PC-9 (cell line): ENCODE data around the gene CMSS1.

Experiments used
- EZH2 ChIP-seq: fragments of 200-600 bp; sonication (generic); IDR thresholded peaks from 2 replicates; pipeline ENCODE4 v1.8.0; 2017; ENCODE audit warnings: antibody characterized with exemption, low read depth
- TF ChIP-seq, protein P1 (sequence below): fragments of 200-600 bp; sonication (generic); conservative IDR thresholded peaks from 2 replicates; pipeline ENCODE4 v1.6.1; 2017; ENCODE audit warnings: mixed run types, antibody characterized with exemption, mild to moderate bottlenecking, moderate library complexity

DNA sequence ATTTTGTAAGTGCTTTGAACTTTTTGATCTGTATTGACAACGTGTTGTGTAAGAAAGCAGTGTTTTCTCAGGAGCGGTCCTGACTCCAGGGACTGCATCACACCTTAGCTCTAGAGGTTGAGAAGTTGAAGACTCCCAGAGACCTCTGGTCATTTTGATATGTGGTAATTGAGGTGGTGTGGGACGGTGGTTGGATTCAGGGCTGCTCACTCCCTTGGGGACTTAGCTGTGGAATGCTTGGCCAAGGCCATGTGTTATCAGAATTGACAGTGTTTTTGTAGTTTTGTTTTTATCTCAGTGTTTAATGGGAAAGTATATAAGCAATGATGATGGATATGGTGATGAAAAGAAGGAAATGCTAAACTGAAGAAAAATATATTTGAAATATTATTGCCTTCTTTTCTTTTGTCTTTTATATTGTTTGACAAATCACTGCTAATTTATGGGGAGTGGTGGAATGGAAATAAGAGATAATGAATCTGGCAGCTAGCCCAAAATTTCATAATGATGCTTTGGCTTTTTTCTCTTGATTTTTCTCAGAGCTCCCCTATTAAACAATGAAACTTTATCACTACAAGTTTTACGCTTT lies 16.0 kb downstream of the CMSS1 start:
- TF ChIP-seq, protein P1, sequence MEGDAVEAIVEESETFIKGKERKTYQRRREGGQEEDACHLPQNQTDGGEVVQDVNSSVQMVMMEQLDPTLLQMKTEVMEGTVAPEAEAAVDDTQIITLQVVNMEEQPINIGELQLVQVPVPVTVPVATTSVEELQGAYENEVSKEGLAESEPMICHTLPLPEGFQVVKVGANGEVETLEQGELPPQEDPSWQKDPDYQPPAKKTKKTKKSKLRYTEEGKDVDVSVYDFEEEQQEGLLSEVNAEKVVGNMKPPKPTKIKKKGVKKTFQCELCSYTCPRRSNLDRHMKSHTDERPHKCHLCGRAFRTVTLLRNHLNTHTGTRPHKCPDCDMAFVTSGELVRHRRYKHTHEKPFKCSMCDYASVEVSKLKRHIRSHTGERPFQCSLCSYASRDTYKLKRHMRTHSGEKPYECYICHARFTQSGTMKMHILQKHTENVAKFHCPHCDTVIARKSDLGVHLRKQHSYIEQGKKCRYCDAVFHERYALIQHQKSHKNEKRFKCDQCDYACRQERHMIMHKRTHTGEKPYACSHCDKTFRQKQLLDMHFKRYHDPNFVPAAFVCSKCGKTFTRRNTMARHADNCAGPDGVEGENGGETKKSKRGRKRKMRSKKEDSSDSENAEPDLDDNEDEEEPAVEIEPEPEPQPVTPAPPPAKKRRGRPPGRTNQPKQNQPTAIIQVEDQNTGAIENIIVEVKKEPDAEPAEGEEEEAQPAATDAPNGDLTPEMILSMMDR = no peak
- no peak for TF ChIP-seq EZH2
